B cell (primary cell): ENCODE results near the gene ATCAY. TPM values are rescaled to one million over a fixed set of nuclear protein-coding genes. Genes with fewer than 3 reads are reported as not detected.
"Not testable (repeated sequence)": the region's sequence is repeated elsewhere in the genome, so short reads cannot be mapped to it uniquely, and the experiment has no call there.

Experiments used
- ATAC-seq: fragments of 200-7000 bp; cut with Tn5 transposase; one replicate; pipeline ENCODE4 v1.10.0; 2021; ENCODE audit warnings: low read depth, mild to moderate bottlenecking, moderate number of reproducible peaks, moderate library complexity
- CTCF ChIA-PET: fragments of 350-600 bp; sonication (Branson Sonifier 250); formaldehyde crosslinking; loops from one replicate; lab custom pipeline; 2021; ENCODE audit warnings: antibody characterized with exemption, inconsistent platforms; lab: Charles Lee
- POLR2A ChIA-PET: fragments of 350-600 bp; sonication (Branson Sonifier 250); formaldehyde crosslinking; loops from one replicate; lab custom pipeline; 2021; ENCODE audit warnings: antibody characterized with exemption; lab: Charles Lee
- DNase-seq: peaks from one replicate; pipeline ENCODE4 v3.0.0; 2013
- H2AFZ ChIP-seq: 2 replicates; pipeline ENCODE4 v1.6.1; 2012; ENCODE audit warnings: mild to moderate bottlenecking, low read depth, low read length; ENCODE audit not compliant: insufficient read depth, poor library complexity, severe bottlenecking
- H3K27ac ChIP-seq, 2 donors: 1 replicate in 1 of 2; 2 replicates in 1 of 2; pipeline ENCODE4 v1.5.1; 2012 to 2013; ENCODE audit warnings: low read length in 2 of 2, mild to moderate bottlenecking in 2 of 2, moderate library complexity in 1 of 2
- H3K27me3 ChIP-seq, 4 experiments: fragments of 200-600 bp in 1 of 4; sonication (generic) in 1 of 4; replicated peaks in 1 of 4; 1 replicate in 2 of 4; 2 replicates in 2 of 4; pipeline versions ENCODE4 v1.6.1 to v1.7.0; 2013 to 2016; ENCODE audit warnings: low read length in 3 of 4, mild to moderate bottlenecking in 2 of 4, mixed read lengths in 1 of 4, moderate library complexity in 1 of 4; ENCODE audit not compliant: insufficient read depth in 4 of 4, control insufficient read depth in 3 of 4; ENCODE audit errors: control extremely low read depth in 1 of 4
- H3K36me3 ChIP-seq, 2 experiments: replicated peaks in 1 of 2; 1 replicate in 1 of 2; 2 replicates in 1 of 2; pipeline versions ENCODE4 v1.6.1 to v1.7.1; 2013; ENCODE audit warnings: low read length in 1 of 2; ENCODE audit not compliant: insufficient read depth in 2 of 2, control insufficient read depth in 1 of 2; ENCODE audit errors: control extremely low read depth in 1 of 2, extremely low read depth in 1 of 2
- H3K4me1 ChIP-seq, 2 donors: fragments of 200-600 bp in 1 of 2; sonication (generic) in 1 of 2; 1 replicate in 1 of 2; 2 replicates in 1 of 2; pipeline versions ENCODE4 v1.5.1 to v1.6.1; 2013 to 2017; ENCODE audit warnings: low read length in 2 of 2; ENCODE audit not compliant: control insufficient read depth in 2 of 2, insufficient read depth in 2 of 2
- H3K4me2 ChIP-seq: replicated peaks from 2 replicates; pipeline ENCODE3; 2012; ENCODE audit warnings: mild to moderate bottlenecking, low read depth, low read length; ENCODE audit not compliant: poor library complexity, severe bottlenecking
- H3K4me3 ChIP-seq, 5 experiments: fragments of 200-600 bp in 1 of 5; sonication (generic) in 1 of 5; 1 replicate in 3 of 5; 2 replicates in 2 of 5; pipeline versions ENCODE4 v1.5.1 to v1.7.0; 2011 to 2016; ENCODE audit warnings: low read length in 4 of 5, mild to moderate bottlenecking in 4 of 5, low read depth in 2 of 5, control low read depth in 1 of 5, moderate library complexity in 1 of 5; ENCODE audit not compliant: insufficient read depth in 1 of 5; ENCODE audit errors: control extremely low read depth in 1 of 5, extremely low read depth in 1 of 5
- H3K79me2 ChIP-seq: fragments of 200-600 bp; sonication (generic); one replicate; pipeline ENCODE4 v1.6.0; 2016; ENCODE audit warnings: low read length; ENCODE audit not compliant: control insufficient read depth, insufficient read depth
- H3K9ac ChIP-seq: fragments of 200-600 bp; sonication (generic); 2 replicates; pipeline ENCODE4 v1.6.1; 2017; ENCODE audit warnings: mild to moderate bottlenecking, low read length, moderate library complexity
- H3K9me3 ChIP-seq, 3 donors: one replicate each; pipeline versions ENCODE4 v1.6.1 to v1.7.1; 2013; ENCODE audit warnings: low read length in 2 of 3; ENCODE audit not compliant: control insufficient read depth in 2 of 3, insufficient read depth in 1 of 3; ENCODE audit errors: control extremely low read depth in 1 of 3
- H4K20me1 ChIP-seq: 2 replicates; pipeline ENCODE4 v1.6.0; 2012; ENCODE audit warnings: mild to moderate bottlenecking, low read length; ENCODE audit not compliant: insufficient read depth, control insufficient read depth, poor library complexity, severe bottlenecking
- H3K27ac Mint-ChIP-seq: one replicate; pipeline ENCODE4 v1.8.0; 2021; ENCODE audit warnings: mixed read lengths
- H3K27me3 Mint-ChIP-seq: one replicate; pipeline ENCODE4 v1.8.0; 2021; ENCODE audit warnings: mixed read lengths
- H3K4me1 Mint-ChIP-seq: one replicate; pipeline ENCODE4 v1.8.0; 2021; ENCODE audit warnings: mixed read lengths
- H3K4me3 Mint-ChIP-seq: one replicate; pipeline ENCODE4 v1.8.0; 2021; ENCODE audit warnings: mixed read lengths
- H3K9me3 Mint-ChIP-seq: one replicate; pipeline ENCODE4 v1.8.0; 2022; ENCODE audit warnings: mixed read lengths; ENCODE audit not compliant: insufficient read depth
- EZH2 ChIP-seq: IDR thresholded peaks from 2 replicates; pipeline ENCODE4 v1.6.1; 2012; ENCODE audit warnings: borderline replicate concordance, low read depth, mild to moderate bottlenecking, moderate library complexity, low read length; ENCODE audit not compliant: insufficient read depth, poor library complexity, severe bottlenecking
- WGBS: methylation state at CpG from one replicate; pipeline ENCODE4 v1.1.5; 2013; ENCODE audit warnings: missing lambda C conversion rate; ENCODE audit not compliant: insufficient coverage; 5-methylcytosine and 5-hydroxymethylcytosine counted together
- intact Hi-C: fragments of 100-400 bp; cut with micrococcal nuclease; formaldehyde crosslinking; loops from one replicate; pipeline ENCODE4 v1.10.0; 2022
- polyA plus RNA-seq: library from polyadenylated mRNA; depleted of rRNA; stranded (reverse); fragments of >200 nt; gene quantifications from 2 replicates; pipeline ENCODE4 v1.2.3, GENCODE V29; 2012
- total RNA-seq, 2 donors: library from RNA; stranded (reverse); fragments of 120-200 nt in 1 of 2; gene quantifications; 1 replicate in 1 of 2; 2 replicates in 1 of 2; pipeline versions ENCODE4 v1.2.3 to v1.2.4, GENCODE V29; 2013 to 2022
- TF ChIP-seq, protein P1 (sequence below): fragments of 200-600 bp; IDR thresholded peaks from one replicate; pipeline ENCODE4 v1.8.0; 2022; ENCODE audit warnings: antibody characterized with exemption, mild to moderate bottlenecking

Gene ATCAY
- total and polyA plus RNA-seq, 2 donors (not counting 1 experiment from before 2014, with no cell fraction given): not detected

DNA sequence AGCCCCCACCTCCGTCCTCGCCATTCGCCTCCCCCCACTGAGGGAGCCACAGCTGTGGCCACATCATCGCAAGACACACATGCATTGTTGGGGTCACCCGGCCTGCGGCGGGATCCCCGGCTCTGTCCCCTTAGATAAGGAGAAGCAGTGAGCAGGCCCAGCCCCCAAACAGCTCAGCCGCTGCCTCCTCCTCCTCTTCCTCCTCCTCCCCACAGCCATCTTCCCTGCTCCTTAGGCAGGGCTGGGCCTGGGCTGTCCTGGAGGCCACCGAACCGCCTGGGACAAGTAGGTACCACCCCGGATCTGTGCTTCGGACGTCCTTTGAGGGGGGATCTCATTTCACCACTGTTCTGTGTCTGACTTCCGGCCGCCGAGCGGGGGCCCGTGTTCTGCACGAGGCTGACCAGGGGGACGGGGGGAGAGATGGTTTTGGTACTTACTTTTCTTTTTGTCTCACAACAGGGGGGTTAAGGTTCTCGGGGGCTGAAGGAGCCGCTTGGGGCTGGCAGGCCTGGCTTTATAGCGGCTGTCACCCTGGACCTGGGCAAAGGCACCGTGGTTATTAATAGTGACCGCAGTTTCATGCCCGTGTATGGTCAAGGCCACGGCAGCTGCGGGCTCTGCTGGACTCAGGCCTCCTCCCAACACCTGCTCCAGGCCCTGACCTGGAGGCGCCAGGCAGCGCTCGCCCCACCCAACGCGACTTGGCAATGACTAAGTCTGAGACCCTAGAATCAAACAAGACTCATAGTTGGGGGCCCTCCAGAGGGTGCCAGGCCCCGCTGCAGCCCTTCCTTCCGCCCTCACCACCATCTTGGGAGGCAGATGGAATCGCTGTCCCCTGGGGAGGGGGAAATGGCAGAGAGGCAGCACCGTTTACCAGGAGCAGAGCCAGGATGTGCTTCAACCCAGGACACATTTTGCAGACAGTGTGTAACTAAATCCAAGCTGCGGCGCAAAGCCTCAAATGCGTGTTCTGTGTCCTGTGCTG, 70.7 kb downstream of the ATCAY start:
- Histone ChIP-seq H3K79me2 (no peaks in the 10 kb centered on the region), H3K27ac (no peak overlapping the region), H3K4me1 (peaks cover 7 to 11% of the 10 kb centered on the region in 2 donors), H3K9ac (peak overlapping the region; percentile 37), H4K20me1 (peaks cover 9% of the 10 kb centered on the region), H3K27me3 (peaks cover 0 to 17% (median 0%) of the 10 kb centered on the region in 4 experiments), H2AFZ (peak overlapping the region; percentile 62), H3K4me2 (peak overlapping the region; percentile 66), H3K9me3 (no peaks in the 10 kb centered on the region), H3K4me3 (peak overlapping the region in 4 of 5 experiments; percentile 8 to 41 (median 18)), H3K36me3 (peaks cover 0 to 3% of the 10 kb centered on the region in 2 experiments)
- ChIA-PET POLR2A (no interaction called here), CTCF (no interaction called here)
- TF ChIP-seq, protein P1, sequence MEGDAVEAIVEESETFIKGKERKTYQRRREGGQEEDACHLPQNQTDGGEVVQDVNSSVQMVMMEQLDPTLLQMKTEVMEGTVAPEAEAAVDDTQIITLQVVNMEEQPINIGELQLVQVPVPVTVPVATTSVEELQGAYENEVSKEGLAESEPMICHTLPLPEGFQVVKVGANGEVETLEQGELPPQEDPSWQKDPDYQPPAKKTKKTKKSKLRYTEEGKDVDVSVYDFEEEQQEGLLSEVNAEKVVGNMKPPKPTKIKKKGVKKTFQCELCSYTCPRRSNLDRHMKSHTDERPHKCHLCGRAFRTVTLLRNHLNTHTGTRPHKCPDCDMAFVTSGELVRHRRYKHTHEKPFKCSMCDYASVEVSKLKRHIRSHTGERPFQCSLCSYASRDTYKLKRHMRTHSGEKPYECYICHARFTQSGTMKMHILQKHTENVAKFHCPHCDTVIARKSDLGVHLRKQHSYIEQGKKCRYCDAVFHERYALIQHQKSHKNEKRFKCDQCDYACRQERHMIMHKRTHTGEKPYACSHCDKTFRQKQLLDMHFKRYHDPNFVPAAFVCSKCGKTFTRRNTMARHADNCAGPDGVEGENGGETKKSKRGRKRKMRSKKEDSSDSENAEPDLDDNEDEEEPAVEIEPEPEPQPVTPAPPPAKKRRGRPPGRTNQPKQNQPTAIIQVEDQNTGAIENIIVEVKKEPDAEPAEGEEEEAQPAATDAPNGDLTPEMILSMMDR: no peak
- TF ChIP-seq EZH2: no peak
- Mint-ChIP-seq H3K4me3 (peak overlapping the region; percentile 77), H3K4me1 (peaks cover 6% of the 10 kb centered on the region), H3K27me3 (peaks cover 6% of the 10 kb centered on the region), H3K9me3 (no peaks in the 10 kb centered on the region), H3K27ac (no peak overlapping the region)
- no peak for DNase-seq
- 28% methylated on average over 31 of the region's 41 CpGs for WGBS
- intact Hi-C loops: no loop called here
- ATAC-seq: no peak

DNA sequence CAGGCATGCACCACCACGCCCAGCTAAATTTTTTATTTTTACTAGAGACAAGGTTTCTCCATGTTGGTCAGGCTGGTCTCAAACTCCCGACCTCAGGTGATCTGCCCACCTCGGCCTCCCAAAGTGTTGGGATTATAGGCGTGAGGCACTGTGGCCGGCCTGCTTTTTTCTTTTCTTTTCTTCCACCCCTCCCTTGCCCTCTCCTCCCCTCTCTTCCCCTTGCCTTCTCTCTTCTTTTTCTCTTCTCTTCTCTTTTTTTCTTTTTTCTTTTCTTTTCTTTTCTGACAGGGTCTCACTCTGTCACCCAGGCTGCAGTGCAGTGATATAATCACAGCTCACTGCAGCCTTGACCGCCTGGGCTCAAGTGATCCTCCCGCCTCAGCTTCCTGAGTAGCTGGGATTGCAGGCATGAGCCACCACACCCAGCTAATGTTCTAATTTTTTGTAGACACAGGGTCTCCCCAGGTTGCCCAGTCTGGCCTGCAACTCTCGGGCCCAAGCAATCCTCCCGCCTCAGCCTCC, 72.3 kb downstream of the ATCAY start:
- POLR2A ChIA-PET: interaction anchor here (0.7 kb wide), 1 partner anchor 608 kb away, joined by 3 read pairs; no protein-coding TSS in a partner anchor
- DNase-seq, H3K9me3 ChIP-seq, H3K9ac ChIP-seq, H3K4me2 ChIP-seq, H3K4me1 Mint-ChIP-seq, intact Hi-C loops, H2AFZ ChIP-seq, H3K27ac ChIP-seq, H3K36me3 ChIP-seq, H3K4me3 Mint-ChIP-seq, ATAC-seq, H3K9me3 Mint-ChIP-seq, H3K27me3 Mint-ChIP-seq, H3K4me3 ChIP-seq, H3K27ac Mint-ChIP-seq, CTCF ChIA-PET, H4K20me1 ChIP-seq, H3K79me2 ChIP-seq: not testable (repeated sequence)
- Histone ChIP-seq H3K27me3 (peaks cover 0 to 17% (median 0%) of the 10 kb centered on the region in 4 experiments), H3K4me1 (peaks cover 7 to 11% of the 10 kb centered on the region in 2 donors)
- 93% methylated on average over 8 of the region's 9 CpGs for WGBS
